Astrocyte of the spinal cord (primary cell): ENCODE data around the gene GH2.
"Not testable (repeated sequence)": the region's sequence is repeated elsewhere in the genome, so short reads cannot be mapped to it uniquely, and the experiment has no call there.

Experiments used
- DNase-seq: peaks from one replicate; pipeline ENCODE4 v3.0.0; 2011; ENCODE audit warnings: low read depth, low spot score
- H3K4me3 ChIP-seq: 2 replicates; pipeline ENCODE4 v1.5.1; 2011; ENCODE audit warnings: low read depth, mild to moderate bottlenecking, low read length, moderate library complexity
- in situ Hi-C: cut with HindIII; loops from 2 replicates; pipeline ENCODE4 v1.10.0; 2017; ENCODE audit warnings: low sequenced_read_pairs
- TF ChIP-seq, protein P1 (sequence below): IDR thresholded peaks from 2 replicates; pipeline ENCODE4 v1.5.1; 2012; ENCODE audit warnings: low read depth, mild to moderate bottlenecking, low read length, inconsistent platforms

The GH2 gene

DNA sequence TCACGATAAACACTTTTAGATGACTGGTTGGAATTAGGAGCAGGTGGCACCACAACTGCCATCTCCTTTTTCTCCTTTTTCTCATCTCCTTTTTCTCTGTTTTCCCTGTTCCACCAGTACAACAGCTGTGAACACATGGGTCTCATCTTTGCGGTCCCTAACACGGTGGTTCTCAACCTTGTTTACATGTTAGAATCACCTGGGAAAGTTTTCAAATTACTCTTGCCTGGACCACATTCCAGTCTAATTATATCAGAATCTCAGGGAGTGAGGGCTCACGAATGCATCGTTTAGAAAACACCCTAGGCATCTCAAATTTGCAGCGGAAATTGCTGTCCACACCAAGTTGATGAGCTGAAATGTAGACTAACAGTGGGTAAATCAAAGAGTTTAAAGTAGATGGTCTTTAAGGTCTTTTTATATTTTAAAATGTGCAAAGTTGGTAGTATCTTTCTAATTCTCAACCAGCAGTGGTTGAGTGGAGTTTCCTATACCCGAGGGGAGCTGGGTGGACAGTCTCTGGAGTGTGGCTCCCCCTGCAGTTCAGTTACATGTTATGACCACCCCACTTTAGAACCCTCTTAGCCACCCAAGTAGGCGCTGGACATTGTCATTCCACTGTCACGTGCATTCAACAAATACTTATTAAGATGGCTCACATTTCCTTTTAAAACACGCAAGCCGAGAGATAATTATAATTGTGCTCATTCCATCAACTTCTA is 10.7 kb upstream of the GH2 start:
- in situ Hi-C loops, H3K4me3 ChIP-seq, DNase-seq: not testable (repeated sequence)

DNA sequence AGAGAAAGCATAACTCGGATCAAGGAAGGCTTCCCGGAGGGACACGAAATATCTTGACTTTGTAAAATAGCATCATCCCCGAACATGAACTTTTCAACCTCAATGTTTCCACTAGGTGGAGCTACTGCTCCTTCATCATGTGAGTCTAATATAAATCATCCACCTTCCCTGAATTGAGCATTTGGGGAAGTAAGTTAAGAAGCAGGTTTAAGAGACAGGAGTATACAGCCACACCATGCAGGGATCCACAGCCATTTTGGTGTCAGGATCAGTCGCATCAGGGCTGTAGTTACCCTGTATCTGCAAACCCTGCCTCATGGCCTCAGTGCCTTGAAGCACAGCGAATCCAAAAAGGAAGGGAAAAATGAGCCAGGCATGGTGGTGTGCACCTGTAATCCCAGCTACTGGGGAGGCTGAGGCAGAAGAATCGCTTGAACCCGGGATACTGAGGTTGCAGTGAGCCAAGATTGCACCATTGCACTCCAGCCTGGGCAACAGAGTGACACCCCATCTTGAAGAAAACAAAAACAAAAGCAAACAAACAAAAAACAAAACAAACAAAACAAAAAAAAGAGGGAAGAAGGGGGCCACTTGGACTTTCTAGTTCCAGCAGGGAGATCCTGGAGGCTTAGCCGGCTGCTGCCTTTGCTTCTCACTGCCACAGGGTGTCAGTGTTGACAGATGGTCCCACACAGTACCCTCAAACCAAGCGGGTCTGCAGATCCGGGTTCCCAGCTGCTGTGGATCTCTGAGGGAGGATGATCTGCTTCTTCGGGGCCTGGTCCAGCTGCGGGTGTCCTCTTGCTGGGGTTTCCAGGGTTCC is 7.5 kb upstream of the GH2 start:
- H3K4me3 ChIP-seq, in situ Hi-C loops, DNase-seq: not testable (repeated sequence)
- TF ChIP-seq, protein P1, sequence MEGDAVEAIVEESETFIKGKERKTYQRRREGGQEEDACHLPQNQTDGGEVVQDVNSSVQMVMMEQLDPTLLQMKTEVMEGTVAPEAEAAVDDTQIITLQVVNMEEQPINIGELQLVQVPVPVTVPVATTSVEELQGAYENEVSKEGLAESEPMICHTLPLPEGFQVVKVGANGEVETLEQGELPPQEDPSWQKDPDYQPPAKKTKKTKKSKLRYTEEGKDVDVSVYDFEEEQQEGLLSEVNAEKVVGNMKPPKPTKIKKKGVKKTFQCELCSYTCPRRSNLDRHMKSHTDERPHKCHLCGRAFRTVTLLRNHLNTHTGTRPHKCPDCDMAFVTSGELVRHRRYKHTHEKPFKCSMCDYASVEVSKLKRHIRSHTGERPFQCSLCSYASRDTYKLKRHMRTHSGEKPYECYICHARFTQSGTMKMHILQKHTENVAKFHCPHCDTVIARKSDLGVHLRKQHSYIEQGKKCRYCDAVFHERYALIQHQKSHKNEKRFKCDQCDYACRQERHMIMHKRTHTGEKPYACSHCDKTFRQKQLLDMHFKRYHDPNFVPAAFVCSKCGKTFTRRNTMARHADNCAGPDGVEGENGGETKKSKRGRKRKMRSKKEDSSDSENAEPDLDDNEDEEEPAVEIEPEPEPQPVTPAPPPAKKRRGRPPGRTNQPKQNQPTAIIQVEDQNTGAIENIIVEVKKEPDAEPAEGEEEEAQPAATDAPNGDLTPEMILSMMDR = peak; percentile 61

DNA sequence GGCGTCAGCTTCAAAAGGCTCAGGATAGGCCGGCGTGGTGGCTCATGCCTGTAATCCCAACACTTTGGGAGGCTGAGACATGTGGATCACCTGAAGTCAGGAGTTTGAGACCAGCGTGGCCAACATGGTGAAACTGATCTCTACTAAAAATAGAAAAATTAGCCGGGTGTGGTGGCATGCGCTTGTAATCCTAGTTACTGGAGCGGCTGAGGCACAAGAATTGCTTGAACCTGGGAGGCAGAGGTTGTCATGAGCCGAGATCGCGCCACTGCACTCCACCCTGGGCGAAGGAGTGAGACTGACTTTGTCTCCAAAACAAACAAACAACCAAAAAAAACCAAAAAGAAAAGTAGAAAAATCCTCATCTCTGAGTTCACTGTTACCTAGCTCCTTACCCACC is 3.4 kb upstream of the GH2 start:
- H3K4me3 ChIP-seq, in situ Hi-C loops, DNase-seq: not testable (repeated sequence)

DNA sequence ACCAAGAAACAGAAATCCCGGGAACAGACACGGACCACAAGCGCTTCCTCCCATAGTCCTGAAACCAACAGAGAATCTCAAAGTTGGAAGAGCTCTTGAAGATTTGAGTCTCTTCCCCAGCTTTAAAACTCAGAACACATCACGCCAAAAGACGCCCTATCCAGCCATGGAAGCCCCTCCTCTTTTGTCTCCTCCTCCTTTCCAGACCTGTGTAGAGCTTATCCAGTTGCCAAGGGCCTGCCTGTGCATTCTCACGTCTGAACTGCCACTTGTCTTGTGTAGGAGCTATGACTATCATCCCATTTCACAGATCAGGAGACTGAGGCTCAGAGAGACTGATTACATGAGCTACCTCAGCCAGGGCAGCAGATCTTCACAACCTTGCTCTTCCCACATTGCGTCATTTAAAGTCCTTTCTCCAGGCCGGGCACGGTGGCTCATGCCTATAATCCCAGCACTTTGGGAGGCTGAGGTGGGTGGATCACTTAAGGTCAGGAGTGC is 932 bp upstream of the GH2 start:
- in situ Hi-C loops, DNase-seq: not testable (repeated sequence)

DNA sequence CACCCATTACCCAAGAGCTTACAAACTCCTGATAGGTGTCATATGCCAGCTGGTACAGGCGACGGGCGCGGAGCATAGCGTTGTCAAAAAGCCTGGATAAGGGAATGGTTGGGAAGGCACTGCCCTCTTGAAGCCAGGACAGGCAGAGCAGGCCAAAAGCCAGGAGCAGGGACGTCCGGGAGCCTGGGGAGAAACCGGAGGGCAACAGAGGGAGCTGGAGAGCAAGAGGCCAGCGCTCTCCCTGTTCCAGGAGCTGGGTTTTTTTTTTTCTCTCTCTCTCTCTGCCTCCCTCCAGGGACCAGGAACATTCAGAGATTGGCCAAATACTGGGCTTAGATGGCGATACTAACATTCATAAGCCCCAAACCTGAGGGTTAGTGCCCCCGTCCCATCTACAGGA is 407 bp downstream of the GH2 start:
- DNase-seq, in situ Hi-C loops, H3K4me3 ChIP-seq: not testable (repeated sequence)

More for the DNA sequence above, 932 bp upstream of the GH2 start:
- not testable (repeated sequence) for H3K4me3 ChIP-seq

DNA sequence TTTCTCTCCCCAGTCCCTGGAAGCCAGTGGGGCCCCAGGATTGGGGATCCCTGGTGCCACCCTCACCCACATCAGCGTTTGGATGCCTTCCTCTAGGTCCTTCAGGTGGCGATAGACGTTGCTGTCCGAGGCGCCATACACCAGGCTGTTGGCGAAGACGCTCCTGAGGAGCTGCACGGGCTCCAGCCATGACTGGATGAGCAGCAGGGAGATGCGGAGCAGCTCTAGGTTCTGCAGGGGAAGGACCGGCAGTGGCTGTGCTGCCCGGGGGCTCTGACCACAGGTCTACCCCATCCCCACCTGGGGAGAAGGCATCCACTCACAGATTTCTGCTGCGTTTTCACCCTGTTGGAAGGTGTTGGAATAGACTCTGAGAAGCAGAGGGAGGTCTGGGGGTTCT is 1.0 kb downstream of the GH2 start:
- no peak overlapping the region for H3K4me3 ChIP-seq
- no peak for DNase-seq
- TF ChIP-seq, protein P1 = no peak
- in situ Hi-C loops = no loop called here

DNA sequence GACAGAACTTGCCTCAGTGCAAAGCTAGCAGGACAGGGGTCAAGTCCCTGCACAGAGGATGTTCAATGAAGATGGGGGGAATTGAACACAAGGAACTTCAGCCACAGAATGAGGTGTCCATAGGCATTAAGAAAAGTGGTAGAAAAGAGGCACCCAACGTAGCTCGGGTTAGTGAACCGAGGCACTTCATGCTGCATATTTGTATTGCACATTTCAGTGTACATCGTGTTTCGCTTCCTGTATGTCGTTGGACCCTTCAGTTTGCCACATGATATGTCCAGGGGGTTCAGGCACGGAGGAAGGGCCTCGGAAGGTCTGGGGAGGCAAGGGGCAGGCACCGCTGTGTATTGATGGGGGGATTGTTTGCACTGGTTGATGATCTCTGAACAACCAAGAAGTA is 3.3 kb downstream of the GH2 start:
- H3K4me3 ChIP-seq, in situ Hi-C loops, DNase-seq: not testable (repeated sequence)

DNA sequence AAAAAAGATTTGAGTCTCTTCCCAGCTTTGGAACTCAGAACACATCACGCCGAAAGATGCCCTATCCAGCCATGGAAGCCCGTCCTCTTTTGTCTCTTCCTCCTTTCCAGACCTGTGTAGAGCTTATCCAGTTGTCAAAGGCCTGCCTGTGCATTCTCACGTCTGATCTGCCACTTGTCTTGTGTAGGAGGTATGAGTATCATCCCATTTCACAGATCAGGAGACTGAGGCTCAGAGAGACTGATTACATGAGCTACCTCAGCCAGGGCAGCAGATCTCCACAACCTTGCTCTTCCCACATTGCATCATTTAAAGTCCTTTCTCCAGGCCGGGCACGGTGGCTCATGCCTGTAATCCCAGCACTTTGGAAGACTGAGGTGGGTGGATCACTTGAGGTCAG is 7.1 kb downstream of the GH2 start:
- H3K4me3 ChIP-seq, in situ Hi-C loops, DNase-seq: not testable (repeated sequence)

DNA sequence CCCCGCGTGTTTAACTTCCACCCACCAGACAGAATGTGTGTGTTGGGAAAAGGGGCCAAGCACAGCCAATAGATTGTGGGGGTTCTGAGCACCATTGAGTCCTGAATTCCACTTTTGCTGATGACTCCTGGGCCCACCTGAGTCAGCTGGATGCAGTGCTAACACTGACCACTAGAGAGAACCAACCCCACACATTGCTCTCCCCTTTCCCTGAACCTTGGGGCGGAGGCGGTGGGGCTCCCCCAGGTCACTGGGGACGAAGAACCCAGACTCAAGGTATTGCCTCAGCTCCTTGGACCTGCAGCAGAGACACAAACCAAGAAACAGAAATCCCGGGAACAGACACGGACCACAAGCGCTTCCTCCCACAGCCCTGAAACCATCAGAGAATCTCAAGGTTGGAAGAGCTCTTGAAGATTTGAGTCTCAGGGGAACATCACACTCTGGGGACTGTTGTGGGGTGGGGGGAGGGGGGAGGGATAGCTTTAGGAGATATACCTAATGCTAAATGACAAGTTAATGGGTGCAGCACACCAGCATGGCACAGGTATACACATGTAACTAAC is 7.6 kb downstream of the GH2 start:
- DNase-seq, H3K4me3 ChIP-seq, in situ Hi-C loops: not testable (repeated sequence)

DNA sequence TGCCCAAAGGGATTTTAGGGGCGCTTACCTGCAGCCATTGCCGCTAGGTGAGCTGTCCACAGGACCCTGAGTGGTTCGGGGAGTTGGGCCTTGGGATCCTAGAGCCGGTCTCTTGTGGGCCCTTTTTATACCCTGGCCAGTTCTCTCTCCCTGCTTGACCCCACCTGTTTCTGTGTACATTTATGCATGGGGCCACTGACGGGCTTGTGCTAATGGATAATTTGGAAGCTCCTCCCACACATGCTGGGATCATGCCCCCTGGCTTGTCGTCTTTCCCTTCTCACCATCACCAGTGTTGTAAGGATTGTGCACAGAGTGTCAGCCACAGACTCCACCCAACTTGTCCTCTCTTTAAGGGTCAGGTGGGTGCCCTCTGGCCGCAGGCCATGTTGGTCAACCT is 8.2 kb downstream of the GH2 start, which contains the start of gene CSH2:
CSH2 (minus strand) TSS at position 101 of the 400 bp plus-strand sequence; CDS start at position 38, 63 bp downstream.
- in situ Hi-C loops, DNase-seq, H3K4me3 ChIP-seq: not testable (repeated sequence)

DNA sequence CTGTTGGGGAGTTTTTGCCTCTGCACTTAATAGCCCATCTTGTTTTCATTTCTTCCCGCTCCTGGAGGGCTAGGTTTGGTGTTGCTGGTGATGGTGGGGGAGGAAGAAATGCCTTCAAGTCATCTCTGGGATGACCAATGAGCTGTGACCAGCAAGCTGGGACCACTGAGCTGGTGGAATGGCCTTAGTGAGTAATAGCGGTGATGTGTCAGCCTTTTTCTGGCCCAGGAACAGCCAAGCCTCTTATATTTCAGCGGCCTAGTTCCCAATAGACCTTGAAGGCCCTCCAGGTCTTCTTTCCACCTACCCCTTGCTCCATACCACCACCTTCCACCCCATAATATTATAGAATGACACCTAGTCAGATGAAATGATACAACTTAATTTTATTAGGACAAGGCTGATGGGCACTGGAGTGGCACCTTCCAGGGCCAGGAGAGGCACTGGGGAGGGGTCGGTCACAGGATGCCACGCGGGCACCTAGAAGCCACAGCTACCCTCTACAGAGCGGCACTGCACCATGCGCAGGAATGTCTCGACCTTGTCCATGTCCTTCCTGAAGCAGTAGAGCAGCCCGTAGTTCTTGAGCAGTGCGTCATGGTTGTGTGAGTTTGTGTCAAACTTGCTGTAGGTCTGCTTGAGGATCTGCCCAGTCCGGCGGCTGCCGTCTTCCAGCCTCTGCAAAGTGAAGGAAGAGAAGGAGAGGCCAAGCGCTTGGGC is 9.9 kb downstream of the GH2 start:
- H3K4me3 ChIP-seq, in situ Hi-C loops, DNase-seq: not testable (repeated sequence)

DNA sequence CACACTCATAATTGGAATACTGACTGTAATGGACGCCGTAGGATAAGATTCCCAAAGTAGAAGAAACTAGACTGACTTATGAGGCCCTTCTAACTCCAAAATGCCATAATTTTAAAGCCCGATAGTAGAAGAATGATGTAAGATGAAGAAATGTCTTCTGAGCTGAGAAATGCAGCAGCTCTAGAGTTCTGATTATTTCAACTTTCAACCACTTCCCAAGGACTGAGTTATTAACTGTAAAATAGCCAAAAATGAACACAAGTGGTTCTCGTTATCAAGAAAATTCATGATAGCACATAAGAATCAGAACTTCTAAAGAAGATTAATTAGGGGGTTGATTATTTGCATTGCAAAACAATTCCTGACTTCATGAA is 11.5 kb downstream of the GH2 start:
- in situ Hi-C loops, H3K4me3 ChIP-seq, DNase-seq: not testable (repeated sequence)
